TTC549 (cell line): Measurements from ENCODE around the gene NUP85.
"Not testable (repeated sequence)": the region's sequence is repeated elsewhere in the genome, so short reads cannot be mapped to it uniquely, and the experiment has no call there.

Experiments used
- FAIRE-seq: peaks from 2 replicates; lab custom pipeline; 2012; peaks lifted over from hg19 to GRCh38; lab: Jason Lieb, UNC

The NUP85 gene

DNA sequence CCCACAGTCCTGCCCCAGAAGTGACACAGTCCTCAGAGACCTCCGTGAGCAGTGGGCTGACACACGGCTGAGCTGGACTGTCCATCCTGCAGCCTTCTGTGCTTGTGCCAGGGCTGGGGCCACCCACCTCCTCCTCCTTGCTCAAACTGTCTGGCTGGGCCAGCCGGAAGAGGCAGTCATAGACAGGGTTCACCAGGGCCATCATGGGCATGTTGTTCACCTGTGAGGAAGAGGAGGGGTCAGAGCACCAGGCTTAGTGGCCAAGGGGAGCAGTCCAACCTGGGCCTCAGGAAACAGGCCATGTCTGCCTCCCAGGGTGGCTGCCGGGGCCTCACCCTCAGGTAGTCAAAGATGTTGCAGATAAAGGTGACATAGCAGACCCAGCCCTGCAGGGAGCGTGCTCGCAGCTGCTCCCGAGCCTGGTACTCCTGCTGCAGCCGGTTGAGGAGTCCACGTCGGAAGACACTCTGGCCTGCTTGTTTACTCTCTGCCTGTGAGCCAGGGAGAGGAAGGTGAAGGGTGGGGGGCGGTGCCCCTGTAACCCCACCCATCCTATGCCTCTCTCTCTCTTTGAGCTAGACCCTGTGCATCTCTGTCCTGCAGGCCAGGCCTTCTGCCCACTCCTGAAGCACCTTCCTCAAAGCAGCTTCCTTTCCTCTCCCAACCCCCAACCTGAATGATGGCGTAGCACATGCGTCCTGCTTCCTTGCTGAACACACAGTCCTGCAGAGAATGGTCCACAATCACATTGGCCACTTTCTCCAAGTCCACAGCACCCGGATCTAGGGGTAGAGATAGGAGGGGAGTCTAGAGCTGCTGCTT, 62.1 kb downstream of the NUP85 start:
- no peak for FAIRE-seq

GRCh38 chr17:75269844-75270217, 64.4 kb downstream of the NUP85 start:
- FAIRE-seq = no peak

GRCh38 chr17:75270218-75270965, 64.9 kb downstream of the NUP85 start:
- no peak for FAIRE-seq

- no peak for FAIRE-seq
These were observed 65.4 kb downstream of the NUP85 start, which contains the start of gene MIF4GD for GRCh38 chr17:75270966-75271232. Gene MIF4GD (minus strand): TSS chr17:75271231. CDS start chr17:75270195, 1,036 bp downstream.

- FAIRE-seq = no peak
These were observed 65.9 kb downstream of the NUP85 start for GRCh38 chr17:75271233-75271954.

GRCh38 chr17:75271955-75272847, 66.7 kb downstream of the NUP85 start:
- FAIRE-seq = no peak

GRCh38 chr17:75272848-75273184, 67.3 kb downstream of the NUP85 start:
- no peak for FAIRE-seq

DNA sequence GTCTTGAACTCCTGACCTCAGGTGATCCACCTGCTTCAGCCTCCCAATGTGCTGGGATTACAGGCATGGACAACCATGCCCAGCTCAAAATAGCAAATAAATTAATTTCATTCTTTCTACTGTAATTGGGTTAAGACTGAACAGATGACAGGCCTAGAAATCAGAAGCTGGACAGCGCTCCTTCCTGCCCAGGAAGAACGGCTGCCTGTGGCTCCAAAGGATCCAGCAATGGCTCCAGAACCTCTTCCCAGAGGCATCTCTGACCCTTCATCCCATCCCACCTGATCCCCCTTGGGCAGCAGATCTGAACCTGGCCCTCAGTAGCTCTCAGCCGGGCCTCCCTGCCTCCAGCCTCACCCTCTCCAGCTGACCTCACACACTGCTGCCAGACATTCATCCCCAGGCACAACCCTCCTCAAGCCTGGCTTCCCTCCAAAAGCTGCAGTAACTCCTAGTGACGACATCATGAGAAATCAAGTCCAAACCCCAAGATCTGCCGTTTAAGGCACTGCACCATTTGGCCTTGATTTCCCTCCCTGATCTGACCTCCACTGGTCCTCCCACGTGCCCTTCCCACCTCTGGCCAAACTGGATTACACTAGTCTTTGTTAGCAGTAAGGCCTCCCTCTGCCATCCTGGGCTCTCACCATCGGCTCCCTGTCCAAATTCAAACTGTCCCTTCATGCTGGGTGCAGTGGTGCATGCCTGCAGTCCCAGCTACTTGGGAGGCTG, 68.7 kb downstream of the NUP85 start:
- FAIRE-seq = no peak

DNA sequence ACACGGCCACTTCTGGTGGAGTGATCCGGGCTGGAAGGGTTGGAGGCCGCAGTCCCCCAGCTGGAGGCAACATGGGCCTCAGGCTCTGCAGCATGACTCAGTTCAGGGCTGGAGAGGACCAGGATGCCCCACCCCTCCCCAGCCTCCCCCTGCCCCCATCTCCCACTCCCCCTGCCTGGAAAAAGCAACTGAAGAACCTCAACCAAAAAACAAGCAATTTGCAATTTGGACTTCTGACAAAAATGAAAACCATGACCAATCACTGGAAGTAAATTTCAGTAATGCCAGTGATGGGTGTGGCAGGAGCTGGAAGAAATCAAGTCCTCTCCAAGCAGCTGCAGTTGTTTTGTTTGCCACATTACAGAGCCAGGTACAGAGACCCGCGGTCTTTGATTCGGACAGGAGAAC, 72.2 kb downstream of the NUP85 start:
- FAIRE-seq = no peak

GRCh38 chr17:75280189-75280588, 74.7 kb downstream of the NUP85 start:
- FAIRE-seq = not testable (repeated sequence)

- no peak for FAIRE-seq
These were observed 79.6 kb downstream of the NUP85 start for GRCh38 chr17:75285123-75285522.
